ENCODE data around the gene VIPR2.

- TF ChIP-seq, protein P1, sequence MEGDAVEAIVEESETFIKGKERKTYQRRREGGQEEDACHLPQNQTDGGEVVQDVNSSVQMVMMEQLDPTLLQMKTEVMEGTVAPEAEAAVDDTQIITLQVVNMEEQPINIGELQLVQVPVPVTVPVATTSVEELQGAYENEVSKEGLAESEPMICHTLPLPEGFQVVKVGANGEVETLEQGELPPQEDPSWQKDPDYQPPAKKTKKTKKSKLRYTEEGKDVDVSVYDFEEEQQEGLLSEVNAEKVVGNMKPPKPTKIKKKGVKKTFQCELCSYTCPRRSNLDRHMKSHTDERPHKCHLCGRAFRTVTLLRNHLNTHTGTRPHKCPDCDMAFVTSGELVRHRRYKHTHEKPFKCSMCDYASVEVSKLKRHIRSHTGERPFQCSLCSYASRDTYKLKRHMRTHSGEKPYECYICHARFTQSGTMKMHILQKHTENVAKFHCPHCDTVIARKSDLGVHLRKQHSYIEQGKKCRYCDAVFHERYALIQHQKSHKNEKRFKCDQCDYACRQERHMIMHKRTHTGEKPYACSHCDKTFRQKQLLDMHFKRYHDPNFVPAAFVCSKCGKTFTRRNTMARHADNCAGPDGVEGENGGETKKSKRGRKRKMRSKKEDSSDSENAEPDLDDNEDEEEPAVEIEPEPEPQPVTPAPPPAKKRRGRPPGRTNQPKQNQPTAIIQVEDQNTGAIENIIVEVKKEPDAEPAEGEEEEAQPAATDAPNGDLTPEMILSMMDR (IDR thresholded peaks at IDR 0.05), result no peak
- no peak for TF ChIP-seq POLR2A (IDR thresholded peaks at IDR 0.05; ENCODE audit: low read depth)
These were observed 5.0 kb downstream of the VIPR2 start for GRCh38 chr7:159139639-159140038.
